Stimulated activated CD8-positive, alpha-beta memory T cell treated with anti-CD3 and anti-CD28 coated beads, Interleukin-4, amount 100 ng/mL, for 1 hour (primary cell): ENCODE results near the gene ZFTA.
"Not testable (repeated sequence)": the region's sequence is repeated elsewhere in the genome, so short reads cannot be mapped to it uniquely, and the experiment has no call there.

ENCODE experiments used
- DNase-seq, 2 donors: peaks; one replicate each; pipeline ENCODE4 v3.0.0-alpha.2; 2020; ENCODE audit warnings: low read depth in 2 of 2, low spot score in 1 of 2

The ZFTA gene

DNA sequence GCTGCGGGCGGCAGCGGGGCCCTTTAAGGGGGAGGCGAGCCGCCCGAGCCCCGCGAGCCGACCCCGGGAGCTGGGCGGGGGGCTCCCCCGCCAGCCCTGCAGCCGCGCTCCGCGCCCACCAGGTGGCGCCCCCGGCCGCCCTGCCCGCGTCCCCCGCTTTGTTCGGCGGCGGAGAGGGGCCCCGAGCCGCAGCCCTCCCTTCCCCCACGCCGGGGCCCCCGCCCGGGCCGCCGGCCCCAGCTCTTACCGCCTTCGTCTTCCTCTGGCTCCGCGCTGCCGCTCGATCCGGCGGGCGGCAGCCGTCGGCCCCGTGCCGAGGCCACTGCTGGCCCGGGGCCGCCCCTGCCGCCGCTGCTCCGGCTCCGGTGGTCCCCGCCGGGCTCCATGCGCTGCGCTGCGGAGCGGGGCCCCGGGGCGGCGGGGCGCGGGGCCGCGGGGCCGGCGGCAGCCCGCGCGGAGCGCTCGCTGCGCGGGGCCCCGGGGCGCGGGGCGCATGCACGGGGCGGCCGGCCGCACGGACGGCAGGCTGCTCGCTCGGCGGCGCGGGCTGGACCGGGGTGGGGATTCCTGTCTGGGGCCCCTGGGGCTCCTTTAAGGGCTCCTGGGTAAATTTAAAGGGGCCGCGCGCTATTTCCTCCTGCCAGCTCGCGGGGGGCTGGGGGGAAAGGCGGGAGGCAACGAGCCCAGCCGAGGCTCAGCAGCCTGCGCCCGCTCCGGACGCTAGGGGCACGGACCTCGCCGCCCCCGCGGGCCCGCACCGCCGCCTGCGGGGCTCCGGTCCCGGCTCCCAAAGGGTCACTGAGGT is at the start of gene ZFTA:
Gene ZFTA, minus strand, starts transcription at position 539 of the 805 bp plus-strand sequence. Its CDS starts 153 bp downstream, at position 386.
- peak; percentile 33 to 41 for DNase-seq

DNA sequence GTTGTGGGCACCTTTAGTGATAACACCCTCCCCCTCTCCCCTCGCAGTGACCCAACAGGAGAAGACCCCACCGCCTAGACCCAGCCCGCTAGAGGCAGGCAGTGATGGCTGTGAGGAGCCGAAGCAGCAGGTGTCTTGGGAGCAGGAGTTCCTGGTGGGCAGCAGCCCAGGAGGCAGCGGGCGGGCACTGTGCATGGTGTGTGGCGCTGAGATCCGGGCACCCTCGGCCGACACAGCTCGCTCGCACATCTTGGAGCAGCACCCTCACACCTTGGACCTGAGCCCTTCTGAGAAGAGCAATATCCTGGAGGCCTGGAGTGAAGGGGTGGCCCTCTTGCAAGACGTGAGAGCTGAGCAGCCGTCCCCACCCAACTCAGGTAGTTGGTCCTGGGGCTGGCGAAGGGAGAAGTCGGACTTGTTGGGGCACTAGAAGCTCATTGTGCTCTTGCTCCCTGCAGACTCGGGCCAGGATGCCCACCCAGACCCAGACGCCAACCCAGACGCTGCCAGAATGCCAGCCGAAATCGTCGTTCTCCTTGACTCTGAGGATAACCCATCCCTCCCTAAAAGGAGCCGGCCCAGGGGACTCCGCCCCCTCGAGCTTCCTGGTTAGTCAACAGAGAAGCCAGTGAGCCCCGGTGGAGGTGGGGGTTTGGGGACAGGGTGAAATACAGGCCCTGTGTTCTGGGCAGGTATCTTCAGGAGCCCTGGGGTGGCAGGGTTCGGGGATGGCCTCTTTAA is 49.4 kb upstream of the ZFTA start:
- DNase-seq, result no peak

DNA sequence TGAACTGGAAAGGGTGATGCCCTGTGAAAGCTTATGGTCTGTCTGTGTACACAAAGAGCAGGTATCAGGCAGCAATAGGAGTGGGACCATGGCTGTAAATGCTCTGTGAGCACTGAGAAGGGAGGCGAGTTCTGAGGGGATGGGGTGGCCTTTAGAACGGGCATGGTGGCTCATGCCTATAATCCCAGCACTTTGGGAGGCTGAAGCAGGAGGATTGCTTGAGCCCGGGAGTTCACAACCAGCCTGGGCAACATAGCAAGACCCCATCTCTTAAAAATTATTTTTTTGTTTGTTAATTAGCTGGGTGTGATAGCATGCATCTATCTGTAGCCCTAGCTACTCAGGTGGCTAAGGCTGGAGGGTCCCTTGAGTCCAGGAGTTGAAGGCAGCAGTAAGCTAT is 48.2 kb upstream of the ZFTA start:
- DNase-seq, result no peak

DNA sequence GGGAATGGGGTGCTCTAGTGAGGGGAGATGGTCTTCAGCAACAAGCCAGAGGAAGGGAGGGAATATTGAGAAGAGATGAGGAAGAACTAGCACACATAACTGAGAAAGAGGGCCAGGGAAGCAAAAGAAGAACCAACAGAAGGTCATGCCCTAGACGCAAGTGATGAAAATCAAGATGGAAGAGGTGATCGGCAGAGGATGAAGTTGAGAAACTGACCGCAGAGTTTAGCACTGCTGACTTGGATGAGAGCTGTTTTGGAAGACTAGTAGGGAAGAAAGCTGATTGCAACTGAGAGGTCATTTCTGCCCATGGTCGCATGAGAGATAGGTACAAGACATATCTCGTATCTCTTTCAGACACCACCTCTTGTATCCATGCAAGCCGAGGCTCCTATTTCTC is 47.6 kb upstream of the ZFTA start:
- no peak for DNase-seq

DNA sequence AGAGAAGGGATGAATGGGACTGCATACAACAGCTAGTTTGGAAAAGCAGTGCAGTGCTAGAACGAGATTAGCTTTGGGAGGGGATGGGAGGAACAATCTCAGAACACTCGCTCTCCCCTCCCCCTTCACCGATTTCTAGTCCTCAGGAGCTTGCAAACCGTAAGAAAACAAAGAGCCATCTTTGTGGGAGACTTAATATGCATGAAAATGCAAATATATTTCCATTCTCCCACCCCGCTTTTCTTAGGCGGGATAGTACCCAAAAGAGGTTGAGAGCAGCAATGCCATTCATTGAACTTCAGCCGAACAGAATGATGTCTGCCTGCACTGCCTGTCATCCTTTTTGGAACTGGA is 45.8 kb upstream of the ZFTA start:
- DNase-seq, result no peak

DNA sequence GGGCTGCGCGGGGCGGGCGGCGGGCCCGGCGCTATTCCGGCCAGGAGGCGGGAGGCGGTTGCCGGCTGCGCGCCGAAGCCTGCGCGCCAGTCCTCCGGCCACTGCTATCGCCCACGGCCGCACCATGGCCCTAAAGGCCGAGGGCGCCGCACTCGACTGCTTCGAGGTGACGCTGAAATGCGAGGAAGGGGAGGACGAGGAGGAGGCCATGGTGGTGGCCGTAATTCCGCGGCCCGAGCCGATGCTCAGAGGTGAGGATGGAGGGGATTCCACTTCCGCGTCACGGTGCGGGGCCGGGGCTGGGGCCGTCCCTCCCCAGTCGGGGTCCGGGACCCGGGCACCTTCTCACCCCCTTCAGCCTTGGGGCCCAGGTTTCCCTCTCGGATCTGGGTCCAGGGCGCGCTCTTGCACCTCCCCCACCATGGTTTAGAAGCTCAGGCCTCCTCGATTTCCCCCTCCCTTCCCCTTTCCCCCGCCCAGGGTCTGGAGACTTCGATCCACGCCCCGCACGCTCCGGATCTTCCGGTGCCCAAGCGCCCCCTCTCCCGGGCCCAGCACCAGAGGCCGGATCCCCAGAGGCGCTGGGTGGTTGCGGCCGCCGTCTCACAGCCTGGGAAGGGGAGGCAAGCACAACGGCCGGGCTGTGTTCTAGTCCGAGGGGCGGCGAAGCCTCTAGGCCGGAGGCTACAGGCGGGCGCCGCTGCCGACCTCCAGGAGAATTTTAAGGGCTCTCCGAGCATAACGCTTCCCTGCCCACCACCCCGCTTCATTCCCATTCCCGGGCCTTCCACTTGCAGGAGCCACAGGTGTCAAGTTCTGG is 45.2 kb upstream of the ZFTA start:
- no peak for DNase-seq

DNA sequence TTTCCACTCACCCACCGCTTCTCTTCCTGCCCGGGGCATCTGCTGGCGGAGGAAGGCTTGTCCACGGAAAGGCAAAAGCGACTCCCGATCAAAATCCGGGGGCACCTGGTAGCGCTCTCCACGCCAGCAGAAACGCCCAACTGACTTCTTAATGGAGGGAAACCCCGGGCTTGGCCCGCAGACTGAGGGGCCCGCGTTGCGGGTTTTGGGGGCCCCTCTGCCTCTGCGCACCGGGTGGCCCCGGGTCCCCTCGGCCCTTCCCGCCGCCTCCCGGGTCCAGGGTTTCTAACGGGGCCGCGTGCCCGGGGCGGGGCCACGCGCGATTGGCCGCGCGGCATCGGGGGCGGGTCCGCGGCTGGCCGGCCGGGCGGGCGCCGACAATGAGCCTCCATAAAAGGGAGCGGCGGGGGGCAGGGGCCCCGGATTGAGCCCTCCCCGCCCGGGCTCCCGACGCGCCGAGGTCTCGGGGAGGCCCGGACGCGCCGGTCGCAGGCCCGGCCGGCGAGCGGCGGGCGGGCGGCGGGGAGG is 44.5 kb upstream of the ZFTA start, which contains the start of gene SPINDOC:
Gene SPINDOC, plus strand, starts transcription at position 422 of the 528 bp plus-strand sequence. CDS start 231 bp downstream, outside the sequence.
- DNase-seq, result peak in 1 of 2 donors; percentile 43

DNA sequence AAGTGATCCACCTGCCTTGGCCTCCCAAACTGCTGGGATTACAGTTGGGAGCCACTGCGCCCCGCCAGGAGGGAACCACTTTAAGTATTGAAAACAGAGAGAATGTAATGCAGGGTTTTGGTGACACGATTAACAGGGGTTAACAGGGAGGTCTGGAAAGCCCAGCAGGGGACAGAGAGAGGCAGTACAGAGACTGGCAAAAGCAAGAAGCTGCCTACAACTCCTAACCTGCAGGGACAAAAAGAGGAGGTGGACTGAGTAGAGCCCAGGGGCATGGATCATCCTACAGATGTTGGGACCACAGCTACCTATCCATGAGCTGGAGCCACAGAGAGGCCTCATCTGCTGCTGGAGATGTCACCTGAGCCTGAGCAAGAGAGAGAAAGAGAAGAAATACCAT is 42.9 kb upstream of the ZFTA start:
- no peak for DNase-seq

DNA sequence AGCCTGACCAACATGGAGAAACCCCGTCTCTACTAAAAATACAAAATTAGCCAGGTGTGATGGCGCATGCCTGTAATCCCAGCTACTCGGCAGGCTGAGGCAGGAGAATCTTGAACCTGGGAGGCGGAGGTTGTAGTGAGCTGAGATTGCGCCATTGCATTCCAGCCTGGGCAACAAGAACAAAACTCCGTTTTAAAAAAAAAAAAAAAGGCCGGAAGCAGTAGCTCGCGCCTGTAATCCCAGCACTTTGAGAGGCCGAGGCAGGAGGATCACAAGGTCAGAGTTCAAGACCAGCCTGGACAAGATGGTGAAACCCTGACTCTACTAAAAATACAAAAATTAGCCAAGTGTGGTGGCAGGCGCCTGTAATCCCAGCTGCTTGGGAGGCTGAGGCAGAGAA is 41.8 kb upstream of the ZFTA start:
- DNase-seq, result not testable (repeated sequence)

DNA sequence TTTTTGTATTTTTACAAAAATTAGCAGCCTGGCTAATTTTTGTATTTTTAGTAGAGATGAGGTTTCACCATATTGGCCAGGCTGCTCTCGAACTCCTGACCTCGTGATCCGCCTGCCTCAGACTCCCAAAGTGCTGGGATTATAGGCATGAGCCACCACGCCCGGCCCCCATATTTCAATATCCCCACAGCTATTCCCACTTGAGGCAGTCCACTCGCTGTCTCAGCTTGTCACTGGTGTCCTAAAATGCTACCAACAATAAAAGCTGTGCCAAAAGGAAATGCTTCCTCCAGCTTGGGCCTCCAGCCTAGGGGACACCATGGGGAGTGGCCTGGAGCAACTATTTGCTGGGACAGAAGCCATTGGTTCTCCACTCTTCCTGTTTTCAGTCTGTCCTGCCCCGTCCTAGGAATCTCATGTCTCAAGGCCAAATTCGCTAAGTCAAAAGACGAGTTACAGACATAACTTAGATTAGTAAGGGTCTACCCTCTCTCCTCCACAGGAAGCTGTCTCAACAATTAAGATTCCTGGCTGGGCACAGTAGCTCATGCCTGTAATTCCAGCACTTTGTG is 37.4 kb upstream of the ZFTA start:
- no peak for DNase-seq

DNA sequence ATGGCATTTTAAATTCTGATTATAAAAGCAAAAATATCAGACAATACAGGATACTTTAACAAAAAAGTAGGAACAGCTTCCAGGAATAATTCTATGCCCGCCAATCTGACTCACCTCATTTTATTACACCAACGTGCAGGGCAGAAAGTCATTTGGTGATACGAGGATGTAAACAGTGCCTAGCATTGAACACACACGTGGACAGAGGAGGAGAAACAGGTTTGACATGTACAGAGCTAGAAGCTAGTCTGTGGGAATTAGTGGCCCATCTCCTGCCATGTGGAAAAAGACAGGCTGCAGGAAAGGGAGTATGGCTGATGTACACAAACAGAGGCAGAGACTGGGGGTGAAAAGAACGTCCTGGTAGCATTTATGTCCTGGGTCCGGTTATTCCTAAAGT is 35.7 kb upstream of the ZFTA start:
- DNase-seq, result no peak

DNA sequence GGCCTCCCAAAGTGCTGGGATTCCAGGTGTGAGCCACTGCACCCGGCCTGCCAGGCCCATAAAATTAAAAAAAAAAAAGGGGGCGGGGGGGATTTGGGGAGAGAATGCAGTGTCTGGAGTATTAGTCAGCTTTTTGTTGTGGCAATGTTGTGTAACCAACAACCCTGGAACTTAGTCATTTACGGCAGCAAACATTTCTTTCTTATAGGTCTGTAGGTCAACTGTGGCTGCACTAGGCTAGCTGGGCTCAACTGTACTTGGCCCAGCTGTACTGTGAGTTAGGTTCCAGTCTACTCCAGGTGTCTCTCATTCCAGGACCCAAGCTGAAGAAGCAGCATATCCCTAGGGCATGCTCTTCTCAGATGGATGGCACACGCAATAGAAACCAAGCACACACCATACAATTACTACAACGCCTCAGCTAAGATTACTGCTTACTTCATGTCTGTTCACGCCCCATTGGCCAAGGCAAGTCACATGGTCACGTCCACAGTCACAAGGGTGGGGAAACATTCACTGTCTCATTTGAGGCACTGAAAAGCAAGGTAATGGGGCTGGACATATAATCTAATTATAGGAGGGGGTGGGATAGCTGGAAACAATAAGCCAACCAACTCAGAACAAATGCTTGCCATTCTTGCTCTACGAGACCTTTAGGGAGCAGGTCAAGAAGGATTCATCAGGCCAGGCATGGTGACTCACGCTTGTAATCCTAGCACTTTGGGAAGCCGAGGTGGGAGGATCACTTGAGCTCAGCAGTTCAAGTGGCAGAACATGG is 34.3 kb upstream of the ZFTA start:
- no peak for DNase-seq

DNA sequence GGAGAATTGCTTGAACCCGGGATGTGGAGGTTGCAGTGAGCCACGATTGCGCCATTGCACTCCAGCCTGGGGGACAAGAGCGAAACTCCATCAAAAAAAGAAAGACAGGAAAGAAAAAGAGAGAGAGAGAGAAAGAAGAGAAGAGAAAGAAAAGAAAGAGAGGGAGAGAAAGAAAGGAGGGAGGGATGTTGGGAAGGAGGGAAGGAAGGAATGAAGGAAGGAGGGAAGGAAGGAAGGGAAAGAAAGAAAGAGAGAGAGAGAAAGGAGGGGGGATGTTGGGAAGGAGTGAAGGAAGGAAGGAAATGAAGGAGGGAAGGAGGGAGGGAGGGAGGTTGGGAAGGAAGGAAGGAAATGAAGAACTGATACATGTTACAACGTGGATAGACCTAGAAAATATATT is 32.3 kb upstream of the ZFTA start:
- DNase-seq, result no peak

DNA sequence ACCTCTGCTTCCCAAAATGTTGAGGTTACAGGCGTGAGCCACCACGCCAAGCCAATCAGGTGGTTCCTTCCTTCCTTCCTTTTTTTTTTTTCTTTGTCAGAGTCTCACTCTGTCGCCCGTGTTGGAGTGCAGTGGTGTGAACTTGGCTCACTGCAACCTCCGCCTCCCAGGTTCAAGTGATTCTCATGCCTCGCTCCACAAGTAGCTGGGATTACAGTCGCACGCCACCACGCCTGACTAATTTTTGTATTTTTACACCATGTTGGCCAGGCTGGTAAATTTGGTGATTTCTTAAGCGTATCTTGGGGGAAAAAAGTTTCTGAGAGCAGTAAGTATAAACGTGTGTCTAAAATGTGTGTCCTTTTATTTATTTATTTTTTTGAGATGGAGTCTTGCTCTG is 26.5 kb upstream of the ZFTA start:
- DNase-seq, result no peak

DNA sequence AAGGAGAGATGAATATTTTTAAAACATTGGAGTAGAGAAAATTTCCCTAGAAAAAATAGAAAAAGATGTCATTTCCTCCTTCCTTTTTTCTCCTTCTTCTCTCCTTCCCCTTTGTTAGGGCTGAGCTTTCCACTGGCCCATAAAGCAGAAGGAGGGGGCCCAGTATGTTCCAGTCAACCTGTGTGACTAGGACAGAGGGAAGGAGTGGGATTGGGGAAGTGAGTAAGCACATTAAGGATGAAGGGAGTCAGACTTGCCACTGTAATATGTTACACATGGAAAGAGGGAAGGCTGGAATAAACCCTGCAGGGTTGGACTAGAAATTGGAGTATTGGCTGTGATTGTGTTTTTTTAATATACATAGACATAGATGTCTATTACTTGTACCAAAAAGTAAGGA is 24.6 kb upstream of the ZFTA start:
- DNase-seq, result no peak

DNA sequence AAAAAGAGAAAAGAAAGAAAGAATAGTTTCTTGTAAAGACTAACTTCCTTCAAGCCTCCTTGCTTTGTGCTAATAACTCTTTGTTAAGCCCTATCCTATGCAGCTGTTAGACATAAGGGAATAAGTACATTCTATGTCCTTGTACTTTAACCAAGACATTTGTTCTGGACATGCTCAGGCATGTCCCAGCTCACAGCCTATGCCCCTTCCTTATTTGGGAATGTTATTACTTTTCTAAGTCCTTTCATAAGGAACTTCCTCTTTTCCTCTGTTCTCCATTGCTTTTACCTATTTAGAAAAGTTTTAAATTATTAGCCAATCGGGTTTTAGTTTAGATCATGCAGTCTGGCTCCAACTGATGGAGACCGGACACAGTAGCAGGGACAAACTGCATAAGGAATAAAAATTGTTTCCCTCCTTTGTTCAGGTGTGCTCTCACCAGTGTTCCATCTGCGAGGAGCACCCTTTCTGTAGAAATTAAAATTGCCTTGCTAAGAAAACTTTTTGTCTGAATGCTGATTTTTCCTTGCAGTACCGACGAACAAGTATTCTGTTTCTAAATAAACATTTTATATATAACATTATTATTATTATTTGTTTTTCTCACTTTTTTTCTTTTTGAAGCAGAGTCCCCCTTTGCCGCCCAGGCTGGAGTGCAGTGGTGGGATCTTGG is 23.1 kb upstream of the ZFTA start:
- no peak for DNase-seq

DNA sequence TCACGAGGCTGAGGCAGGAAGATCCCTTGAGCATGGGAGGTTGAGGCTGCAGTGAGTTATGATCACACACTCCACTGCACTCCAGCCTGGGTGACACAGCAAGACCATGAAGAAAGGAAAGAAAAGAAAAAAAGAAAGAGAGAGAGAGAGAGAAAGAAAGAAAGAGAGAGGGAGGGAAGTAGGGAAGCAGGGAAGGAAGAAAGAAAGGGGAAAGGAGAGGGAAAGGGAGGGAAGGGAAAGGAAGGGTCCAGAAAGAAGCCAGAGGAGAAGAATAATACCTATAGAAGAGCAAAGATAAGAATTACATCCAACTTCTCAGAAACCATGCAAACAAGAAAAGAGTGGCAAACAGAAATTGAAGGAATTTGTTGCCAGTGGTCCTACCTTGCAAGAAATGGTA is 17.2 kb upstream of the ZFTA start:
- no peak for DNase-seq

DNA sequence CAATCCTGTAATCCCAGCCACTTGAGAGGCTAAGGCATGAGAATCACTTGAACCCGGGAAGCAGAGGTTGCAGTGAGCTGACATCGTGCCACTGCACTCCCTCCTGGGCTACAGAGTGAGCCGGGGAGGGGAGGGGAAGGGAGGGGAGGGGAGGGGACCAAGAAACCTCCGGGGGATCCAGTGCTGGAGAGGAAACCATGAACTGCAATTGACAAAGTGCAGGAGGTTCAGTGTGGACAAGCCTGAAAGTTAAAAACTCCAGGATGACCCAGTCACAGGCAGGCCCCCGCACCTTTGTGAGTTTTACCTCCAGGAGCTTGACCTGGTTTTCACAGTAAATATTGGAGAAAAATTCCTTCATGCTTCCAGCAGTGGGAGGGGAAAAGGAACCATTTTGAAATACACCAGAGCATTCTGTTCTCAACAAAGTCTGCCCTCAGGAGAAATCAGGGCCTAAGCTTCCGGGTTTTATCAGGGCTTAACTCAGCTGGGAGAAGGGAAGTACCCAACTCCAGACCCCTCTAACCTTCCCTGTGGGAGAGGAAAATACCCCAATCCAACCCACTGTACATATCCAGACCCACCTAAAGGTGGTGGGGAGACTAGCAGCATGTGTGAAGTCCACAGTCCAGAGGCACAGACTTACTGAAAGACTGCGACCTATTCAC is 15.5 kb upstream of the ZFTA start:
- no peak for DNase-seq

DNA sequence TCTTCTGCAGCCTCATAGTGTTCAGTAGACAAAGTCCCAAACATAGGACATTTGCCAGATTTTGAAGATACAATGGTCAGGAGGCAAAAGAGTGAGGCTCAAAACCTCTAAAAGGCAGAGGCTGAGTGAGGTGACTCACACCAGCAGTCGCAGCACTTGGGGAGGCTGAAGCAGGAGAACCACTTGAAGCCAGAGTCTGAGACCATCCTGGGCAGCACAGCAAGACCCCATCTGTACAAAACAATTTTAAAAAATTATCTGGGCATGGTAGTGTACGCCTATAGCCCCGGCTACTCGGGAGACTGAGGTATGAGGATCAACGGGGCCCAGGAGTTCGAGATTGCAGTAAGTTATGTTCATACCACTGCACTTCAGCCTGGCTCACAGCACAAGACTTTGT is 14.2 kb upstream of the ZFTA start:
- no peak for DNase-seq
